NCI-H524 (cell line): ENCODE data around the gene RPTOR.

Source experiments
- DNase-seq, 2 experiments: peaks; one replicate each; lab custom pipeline; 2025; lab: John Stamatoyannopoulos, UW

The RPTOR gene

GRCh38 chr17:80831491-80831890 is 286.9 kb downstream of the RPTOR start:
- DNase-seq: no peak

DNA sequence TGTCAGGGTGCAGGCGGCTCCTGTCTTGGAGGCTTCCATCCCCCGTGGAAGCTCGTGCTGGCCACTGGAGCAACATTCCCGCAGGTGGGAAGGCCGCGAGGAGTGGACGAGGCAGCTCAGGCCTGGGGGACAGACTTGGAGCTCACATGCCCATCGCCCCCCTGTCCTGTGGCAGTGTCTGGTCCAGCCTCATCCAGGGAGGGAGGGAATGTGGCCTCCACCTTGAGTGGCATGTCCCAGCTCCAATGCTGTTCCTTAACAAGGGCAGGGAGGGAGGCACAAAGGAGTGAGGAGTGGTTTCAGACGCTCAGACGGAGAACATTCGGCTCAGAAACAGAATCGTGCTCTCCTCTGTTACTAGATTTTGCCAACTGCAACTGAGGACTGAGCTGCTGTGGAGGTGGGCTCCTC is 287.6 kb downstream of the RPTOR start:
- DNase-seq: peak in 1 of 2 experiments; percentile 32

DNA sequence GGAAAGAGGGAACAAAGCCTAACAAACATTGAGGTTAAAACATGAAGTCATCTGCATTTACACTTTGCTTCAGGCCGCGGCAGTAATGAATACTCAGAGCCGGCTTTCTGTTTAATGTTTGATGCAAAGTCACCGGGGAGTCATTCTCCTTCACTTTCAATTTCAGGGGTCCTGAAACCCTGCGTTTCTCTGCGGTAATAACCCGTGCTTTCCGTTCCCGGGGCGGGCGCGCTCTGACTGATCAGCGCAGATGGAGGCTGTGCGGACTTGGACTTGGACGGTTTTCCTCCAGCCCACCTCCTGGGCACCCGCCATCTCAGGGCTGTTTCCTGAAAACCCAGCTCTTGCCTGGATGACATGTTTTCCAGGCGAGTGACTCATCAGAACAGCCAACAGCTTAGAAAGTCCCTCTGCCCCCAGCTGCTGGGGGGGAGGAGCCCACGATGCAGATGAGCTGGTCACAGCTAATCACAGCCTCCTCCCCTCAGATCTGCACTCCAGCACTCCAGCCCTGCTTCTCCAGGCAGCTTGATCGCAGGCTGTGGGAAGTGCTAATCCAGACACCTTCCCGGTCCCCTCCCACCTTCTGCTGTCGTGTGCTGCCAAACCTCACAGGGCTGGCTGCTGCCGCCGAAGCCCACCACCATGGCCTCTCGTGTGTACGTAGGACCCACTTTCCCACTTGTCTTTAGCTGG is 288.4 kb downstream of the RPTOR start:
- DNase-seq: peak; percentile 100

DNA sequence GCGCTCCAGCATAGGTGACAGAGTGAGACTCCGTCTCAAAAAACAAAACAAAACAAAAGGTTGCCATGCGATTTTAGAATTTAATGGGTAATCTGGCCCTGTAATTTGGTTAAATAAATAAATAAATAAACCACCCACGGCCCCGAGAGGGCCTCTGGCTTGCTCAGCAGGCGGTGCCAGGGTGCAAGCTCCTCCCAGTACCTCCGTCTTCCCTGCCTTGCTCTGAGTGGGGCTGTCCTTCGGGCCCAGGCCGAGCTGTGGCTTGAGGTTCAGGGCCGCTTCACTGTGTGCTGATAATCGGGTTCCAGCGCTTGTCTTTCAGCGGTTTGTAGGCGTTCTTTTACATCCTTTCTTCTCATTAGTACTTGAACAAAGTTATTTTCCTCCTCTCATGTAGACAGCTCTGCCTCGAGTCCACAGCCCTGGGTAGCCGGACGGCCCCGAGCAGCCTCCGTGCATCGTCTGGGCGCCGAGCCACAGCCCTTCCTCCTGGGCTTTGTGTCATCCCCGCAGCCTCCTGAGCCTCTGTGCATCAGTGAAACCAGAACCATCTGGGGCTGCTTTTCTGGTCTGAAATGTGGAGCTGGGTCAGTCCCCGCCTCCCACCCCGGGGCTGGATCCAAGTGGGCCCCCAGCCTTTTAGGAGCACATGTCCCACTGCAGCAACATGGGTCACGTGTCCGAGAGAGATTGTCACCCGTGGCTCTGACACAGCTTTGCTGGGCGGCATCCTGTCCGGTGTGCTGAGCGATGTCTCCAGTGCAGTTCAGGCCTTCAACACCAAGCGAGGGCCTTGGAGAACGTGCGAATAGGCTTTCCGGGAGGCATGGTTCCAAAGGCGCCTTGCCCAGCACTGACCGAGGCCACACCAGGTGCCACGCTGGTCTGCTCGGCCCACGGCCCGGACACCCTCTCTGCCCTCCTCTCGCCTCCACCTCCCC is 289.6 kb downstream of the RPTOR start:
- no peak for DNase-seq

GRCh38 chr17:80834893-80835275 is 290.2 kb downstream of the RPTOR start:
- peak; percentile 60 to 82 for DNase-seq

DNA sequence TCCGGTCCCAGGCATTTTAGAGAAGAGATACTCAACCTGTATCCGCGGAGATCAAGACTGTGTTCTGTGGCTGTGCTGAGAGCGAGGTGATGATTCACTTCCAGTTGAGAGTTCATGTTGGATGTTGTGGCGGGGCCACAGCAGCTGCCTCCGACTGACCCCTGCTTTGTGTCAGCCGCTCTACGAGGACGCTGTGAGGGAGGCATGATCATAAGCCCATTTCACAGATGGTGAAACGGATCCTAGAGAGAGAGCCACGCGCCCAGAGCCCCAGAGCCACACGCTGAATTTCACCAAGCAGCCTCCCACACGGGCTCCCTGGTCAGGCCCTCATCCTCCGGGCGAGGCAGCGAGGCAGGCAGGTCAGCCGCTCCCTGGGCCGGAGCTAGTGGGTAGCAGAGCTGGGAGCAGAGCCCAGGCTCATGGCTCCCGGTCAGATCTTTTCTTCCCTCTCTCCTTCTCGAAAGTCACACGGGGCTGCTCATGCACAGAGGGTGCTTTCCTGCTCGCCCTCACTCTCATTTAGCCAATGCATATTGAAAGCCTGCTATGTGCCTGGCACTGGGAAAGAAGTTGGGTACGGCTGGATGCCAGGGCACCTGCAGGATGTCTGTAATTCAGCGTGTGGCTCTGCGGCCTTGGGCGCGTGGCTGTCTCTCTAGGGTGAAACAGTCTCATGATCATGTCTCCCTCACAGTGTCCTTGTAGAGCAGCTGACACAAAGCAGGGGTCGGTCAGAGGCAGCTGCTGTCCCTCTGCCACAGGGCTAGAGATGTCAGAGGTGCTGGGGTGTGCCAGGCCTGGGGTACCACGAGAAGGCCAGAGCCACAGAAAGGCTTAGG is 291.4 kb downstream of the RPTOR start:
- DNase-seq: no peak

- no peak for DNase-seq
Measured at GRCh38 chr17:80836658-80836965, 292.0 kb downstream of the RPTOR start.

GRCh38 chr17:80836971-80837481 is 292.4 kb downstream of the RPTOR start:
- DNase-seq: peak; percentile 80 to 85

- DNase-seq: peak; percentile 62 to 88
Measured at GRCh38 chr17:80837711-80838110, 293.1 kb downstream of the RPTOR start.

DNA sequence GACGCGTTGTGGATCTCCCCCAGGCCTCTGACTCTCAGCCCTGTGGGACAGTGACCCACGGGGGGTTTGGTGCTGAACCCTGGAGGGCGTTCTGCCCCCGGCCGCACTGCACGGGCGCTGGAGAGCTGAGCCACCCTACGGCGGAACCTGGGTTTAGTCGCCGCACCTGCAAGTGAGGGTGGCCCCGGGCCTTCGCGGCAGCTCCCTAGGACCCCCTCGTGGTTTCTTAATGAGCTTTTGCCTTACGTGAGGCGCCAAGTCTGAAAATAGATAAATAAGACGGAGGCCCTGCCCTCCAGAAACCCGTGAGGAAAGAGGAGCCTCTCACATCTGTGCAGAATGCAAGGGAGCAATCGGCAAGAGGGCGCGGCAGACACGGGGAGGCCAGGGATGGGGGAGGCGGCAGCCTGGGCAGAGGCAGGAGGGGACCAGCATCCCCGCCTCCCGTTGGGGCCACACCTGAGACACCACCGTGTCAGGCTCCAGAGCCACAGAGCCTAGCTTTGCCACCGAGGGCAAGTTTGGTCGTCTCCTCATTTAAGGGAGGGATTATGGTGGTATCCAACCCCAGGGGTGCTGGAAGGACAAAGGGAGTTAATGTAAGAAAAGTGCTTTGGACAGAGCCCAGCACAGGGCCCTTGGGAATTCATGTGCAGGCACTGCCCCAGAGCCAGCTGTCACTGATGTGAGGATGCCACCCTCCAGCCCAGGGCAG is 293.8 kb downstream of the RPTOR start:
- DNase-seq: peak; percentile 50 to 80

DNA sequence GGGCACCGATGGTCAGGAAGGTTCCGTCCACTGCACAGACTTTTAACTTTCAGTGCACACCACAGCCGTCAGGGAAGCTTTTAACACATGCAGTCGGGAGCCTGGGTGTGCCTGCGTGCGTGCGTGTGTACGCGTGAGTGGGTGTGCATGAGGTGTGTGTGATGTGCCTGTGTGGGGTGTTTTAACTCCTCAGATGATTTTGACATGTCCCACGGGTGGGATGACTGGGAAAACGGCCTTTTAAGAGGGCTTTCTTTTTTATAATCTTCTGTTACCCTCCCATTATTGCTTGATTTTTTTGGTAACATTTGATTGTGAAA is 294.3 kb downstream of the RPTOR start:
- DNase-seq: no peak

DNA sequence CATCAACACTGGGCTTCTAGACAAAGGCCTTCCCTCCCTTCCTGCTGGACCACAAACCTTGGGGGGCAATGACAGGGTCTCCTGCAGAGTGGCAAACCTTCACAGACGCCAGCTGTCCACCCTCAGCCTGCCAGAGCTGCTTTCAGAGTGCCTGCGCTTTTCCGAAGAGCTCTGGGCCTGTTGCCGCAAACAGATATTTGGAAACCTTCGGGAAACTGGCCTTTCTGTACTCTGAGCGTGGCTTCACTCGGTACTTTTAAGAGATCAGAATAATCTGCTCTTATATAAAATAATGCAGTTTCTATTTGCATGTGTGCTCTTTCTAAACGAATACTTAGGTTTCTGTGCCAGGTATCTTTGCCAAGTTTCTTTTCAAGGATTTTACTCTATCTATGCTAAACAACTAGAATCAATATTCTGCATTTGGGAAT is 294.9 kb downstream of the RPTOR start:
- DNase-seq: peak in 1 of 2 experiments; percentile 34

DNA sequence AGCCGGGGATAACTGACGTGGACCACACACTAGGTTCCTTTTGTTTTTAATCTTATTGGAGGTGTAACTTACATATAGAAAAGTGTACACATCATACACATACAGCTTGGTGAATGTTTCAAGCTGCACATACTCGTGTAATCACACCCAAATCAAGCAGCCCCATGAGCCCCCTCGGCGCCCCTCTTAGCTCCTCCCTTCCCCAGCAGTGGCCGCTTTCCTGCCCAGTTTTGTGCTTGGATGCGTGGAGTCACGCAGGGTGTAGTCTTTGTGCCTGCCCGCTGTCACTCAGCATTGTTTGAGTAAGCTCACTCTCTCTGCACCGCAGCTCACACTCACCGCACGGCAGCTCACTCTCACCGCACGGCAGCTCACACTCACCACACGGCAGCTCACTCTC is 295.3 kb downstream of the RPTOR start:
- DNase-seq: no peak

GRCh38 chr17:80842456-80843013 is 297.9 kb downstream of the RPTOR start:
- DNase-seq: peak in 1 of 2 experiments; percentile 79

DNA sequence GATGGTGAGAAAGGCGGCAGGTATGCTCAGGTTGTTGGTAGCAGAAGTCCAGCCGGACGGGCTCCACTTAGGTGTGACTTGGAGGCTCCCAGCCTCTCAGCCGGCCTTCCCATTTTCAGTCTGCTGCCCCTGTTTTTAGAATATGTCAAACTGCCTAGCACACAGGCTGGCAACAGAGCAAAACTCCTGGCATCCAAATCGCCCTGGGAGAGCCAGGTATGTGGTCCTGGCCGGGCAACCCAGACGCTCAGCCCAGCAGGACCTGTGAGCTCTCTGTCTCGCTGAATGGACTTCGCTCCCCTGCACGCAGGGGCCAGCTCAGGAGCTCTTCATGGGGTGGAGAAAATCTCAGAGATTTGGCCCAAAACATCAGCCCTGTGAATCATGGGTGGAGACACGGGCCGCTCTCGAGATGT is 299.1 kb downstream of the RPTOR start:
- no peak for DNase-seq

DNA sequence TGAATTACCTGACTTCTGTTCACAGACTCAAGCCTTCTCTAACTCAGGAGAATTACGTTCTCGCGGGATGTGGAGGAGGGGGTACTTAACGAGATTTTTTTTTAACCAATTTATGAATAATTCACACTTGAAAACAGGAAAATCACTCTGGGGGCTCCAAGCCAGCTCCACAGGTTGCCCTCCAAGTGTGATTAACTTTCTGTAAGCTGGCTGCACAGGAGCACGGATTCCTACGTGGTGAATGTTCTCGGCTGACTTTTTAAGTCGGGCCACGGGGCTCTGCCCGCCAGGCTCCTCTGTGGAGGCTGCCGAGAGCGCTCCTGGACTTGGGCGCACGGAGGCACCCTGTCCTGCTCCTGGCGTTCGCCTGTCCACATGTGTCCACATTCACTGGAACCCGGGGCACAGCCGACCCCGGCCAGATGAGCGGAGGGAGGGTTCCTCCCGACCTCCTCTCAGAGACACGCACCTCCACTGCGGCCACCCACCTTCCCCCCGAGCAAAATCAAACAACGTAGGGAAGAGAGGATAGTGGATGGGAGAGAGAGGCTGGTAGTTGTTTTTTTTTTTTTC is 299.9 kb downstream of the RPTOR start:
- DNase-seq: no peak

- no peak for DNase-seq
Measured at GRCh38 chr17:80845069-80845862, 300.6 kb downstream of the RPTOR start.

GRCh38 chr17:80845863-80846671 is 301.4 kb downstream of the RPTOR start:
- peak; percentile 60 to 70 for DNase-seq

GRCh38 chr17:80846932-80847331 is 302.3 kb downstream of the RPTOR start:
- no peak for DNase-seq
